Measurements from ENCODE around the gene PKP4. TPM values are rescaled to one million over a fixed set of nuclear protein-coding genes. Genes with fewer than 3 reads are reported as not detected.

The PKP4 gene
- total RNA-seq = 119 TPM in 2 replicates
- long read RNA-seq, full-length matches to known transcripts = 3 of 136 reads
- long read RNA-seq, partial matches to known transcripts = 93 of 136 reads
- long read RNA-seq, other reads (novel, unspliced or antisense) = 40 of 136 reads

- Mint-ChIP-seq H3K9me3 (ENCODE audit: unreplicated experiment) (no peaks in the 10 kb centered on the region), H3K4me1 (ENCODE audit: unreplicated experiment) (peaks cover 31% of the 10 kb centered on the region), H3K4me3 (ENCODE audit: unreplicated experiment) (peak within 1 kb of the TSS; percentile 93), H3K27ac (ENCODE audit: unreplicated experiment) (peak within 1 kb of the TSS; percentile 82), H3K36me3 (ENCODE audit: unreplicated experiment) (peaks cover 2% of the 10 kb centered on the region), H3K27me3 (ENCODE audit: unreplicated experiment) (no peaks in the 10 kb centered on the region)
- peak; percentile 98 for DNase-seq (ENCODE audit: extremely low spot score, unreplicated experiment)
- peak; percentile 41 for TF ChIP-seq CTCF (IDR thresholded peaks at IDR 0.05)
Measured at GRCh38 chr2:158456309-158457066, at the start of gene PKP4, which contains the start of gene CCDC148. PKP4 (plus strand) TSS chr2:158456952; CDS start chr2:158533185, 76,233 bp downstream. CCDC148 (minus strand) TSS chr2:158456753; CDS start chr2:158456439, 314 bp downstream.

- Mint-ChIP-seq H3K27ac (ENCODE audit: unreplicated experiment) (no peak overlapping the region), H3K27me3 (ENCODE audit: unreplicated experiment) (no peaks in the 10 kb centered on the region), H3K36me3 (ENCODE audit: unreplicated experiment) (peaks cover 21% of the 10 kb centered on the region), H3K9me3 (ENCODE audit: unreplicated experiment) (peaks cover 22% of the 10 kb centered on the region), H3K4me1 (ENCODE audit: unreplicated experiment) (peaks cover 11% of the 10 kb centered on the region), H3K4me3 (ENCODE audit: unreplicated experiment) (no peak overlapping the region)
- no peak for TF ChIP-seq CTCF (IDR thresholded peaks at IDR 0.05)
- no peak for DNase-seq (ENCODE audit: extremely low spot score, unreplicated experiment)
Measured at GRCh38 chr2:158407031-158407430, 49.7 kb upstream of the PKP4 start.

GRCh38 chr2:158410132-158410531, 46.6 kb upstream of the PKP4 start:
- Mint-ChIP-seq H3K4me3 (ENCODE audit: unreplicated experiment) (no peak overlapping the region), H3K36me3 (ENCODE audit: unreplicated experiment) (peaks cover 22% of the 10 kb centered on the region), H3K4me1 (ENCODE audit: unreplicated experiment) (peaks cover 38% of the 10 kb centered on the region), H3K27me3 (ENCODE audit: unreplicated experiment) (no peaks in the 10 kb centered on the region), H3K9me3 (ENCODE audit: unreplicated experiment) (peaks cover 22% of the 10 kb centered on the region), H3K27ac (ENCODE audit: unreplicated experiment) (no peak overlapping the region)
- no peak for DNase-seq (ENCODE audit: extremely low spot score, unreplicated experiment)
- no peak for TF ChIP-seq CTCF (IDR thresholded peaks at IDR 0.05)

GRCh38 chr2:158411748-158412147, 45.0 kb upstream of the PKP4 start:
- Mint-ChIP-seq H3K4me1 (ENCODE audit: unreplicated experiment) (peaks cover 41% of the 10 kb centered on the region), H3K27me3 (ENCODE audit: unreplicated experiment) (no peaks in the 10 kb centered on the region), H3K9me3 (ENCODE audit: unreplicated experiment) (peaks cover 22% of the 10 kb centered on the region), H3K36me3 (ENCODE audit: unreplicated experiment) (peaks cover 32% of the 10 kb centered on the region), H3K4me3 (ENCODE audit: unreplicated experiment) (no peak overlapping the region), H3K27ac (ENCODE audit: unreplicated experiment) (peak overlapping the region; percentile 74)
- no peak for DNase-seq (ENCODE audit: extremely low spot score, unreplicated experiment)
- TF ChIP-seq CTCF (IDR thresholded peaks at IDR 0.05) = no peak

GRCh38 chr2:158412206-158412605, 44.5 kb upstream of the PKP4 start:
- Mint-ChIP-seq H3K27me3 (ENCODE audit: unreplicated experiment) (no peaks in the 10 kb centered on the region), H3K4me1 (ENCODE audit: unreplicated experiment) (peaks cover 37% of the 10 kb centered on the region), H3K4me3 (ENCODE audit: unreplicated experiment) (no peak overlapping the region), H3K27ac (ENCODE audit: unreplicated experiment) (peak overlapping the region; percentile 74), H3K9me3 (ENCODE audit: unreplicated experiment) (peaks cover 22% of the 10 kb centered on the region), H3K36me3 (ENCODE audit: unreplicated experiment) (peaks cover 33% of the 10 kb centered on the region)
- TF ChIP-seq CTCF (IDR thresholded peaks at IDR 0.05) = no peak
- DNase-seq (ENCODE audit: extremely low spot score, unreplicated experiment) = no peak

Measured in osteocyte (in vitro differentiated cells).